ENCODE data around the gene SPATA3. TPM values are rescaled to one million over a fixed set of nuclear protein-coding genes. Genes with fewer than 3 reads are reported as not detected.

The SPATA3 gene
- total RNA-seq, 1 experiment from 2014 or later = not detected

DNA sequence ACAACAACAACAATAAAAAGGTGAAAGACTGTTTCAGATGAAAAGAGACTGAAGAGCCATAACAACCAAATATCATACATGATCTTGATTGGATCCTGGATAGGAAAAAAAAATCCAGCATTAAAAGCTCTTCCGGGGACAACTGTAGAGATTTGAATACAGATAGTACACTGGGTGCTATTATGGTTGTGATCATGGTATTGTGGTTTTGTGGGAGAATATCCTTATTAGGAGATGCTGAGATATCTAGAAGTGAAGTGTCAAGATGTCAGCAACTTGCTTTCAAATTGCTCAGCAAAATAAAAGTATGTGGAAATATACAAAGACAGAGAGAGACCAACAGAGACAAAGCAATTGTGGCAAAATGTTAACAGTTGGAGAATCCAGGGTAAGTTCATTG is 15.5 kb upstream of the SPATA3 start:
- no peaks in the 10 kb centered on the region for H3K9me3 Mint-ChIP-seq (ENCODE audit: low read depth, unreplicated experiment)

DNA sequence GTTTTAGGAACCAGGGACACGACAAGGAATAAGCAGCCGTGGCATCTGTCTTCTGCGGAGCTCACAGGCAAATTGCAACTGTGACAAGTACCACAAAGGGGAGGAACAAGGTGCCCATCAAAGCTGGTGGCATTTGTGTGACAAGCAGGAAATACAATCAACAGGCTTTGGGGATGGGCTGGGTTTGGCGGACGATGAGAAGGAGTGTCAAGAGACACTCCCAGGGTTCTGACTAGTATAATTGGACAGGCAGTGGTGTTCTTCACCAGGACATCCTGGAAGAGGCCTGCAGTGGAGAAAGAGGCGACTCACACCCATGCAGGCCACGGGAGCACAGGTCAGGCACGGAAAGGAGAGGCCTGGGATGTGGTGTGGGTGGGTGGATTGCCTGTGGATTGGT is 14.2 kb upstream of the SPATA3 start:
- CTCF ChIA-PET = interaction anchor here (0.7 kb wide), 1 partner anchor 11 kb away, joined by 3 read pairs; no protein-coding TSS in a partner anchor
- H3K9me3 Mint-ChIP-seq (ENCODE audit: low read depth, unreplicated experiment) = no peaks in the 10 kb centered on the region

More for the DNA sequence above, 15.5 kb upstream of the SPATA3 start:
- CTCF ChIA-PET = no interaction called here
- Mint-ChIP-seq H3K4me1 (ENCODE audit: low read depth, unreplicated experiment) (no peaks in the 10 kb centered on the region), H3K36me3 (ENCODE audit: insufficient read depth, unreplicated experiment) (no peaks in the 10 kb centered on the region), H3K27ac (ENCODE audit: unreplicated experiment) (no peak overlapping the region), H3K4me3 (ENCODE audit: low read depth, unreplicated experiment) (no peak overlapping the region), H3K27me3 (ENCODE audit: unreplicated experiment) (peaks cover 71% of the 10 kb centered on the region)
- no TSS peak for BruUV-seq (replicated peaks)
- no peak for DNase-seq
- intact Hi-C loops (cut with micrococcal nuclease; ENCODE audit: unreplicated experiment) = no loop called here
- TF ChIP-seq, protein P1, sequence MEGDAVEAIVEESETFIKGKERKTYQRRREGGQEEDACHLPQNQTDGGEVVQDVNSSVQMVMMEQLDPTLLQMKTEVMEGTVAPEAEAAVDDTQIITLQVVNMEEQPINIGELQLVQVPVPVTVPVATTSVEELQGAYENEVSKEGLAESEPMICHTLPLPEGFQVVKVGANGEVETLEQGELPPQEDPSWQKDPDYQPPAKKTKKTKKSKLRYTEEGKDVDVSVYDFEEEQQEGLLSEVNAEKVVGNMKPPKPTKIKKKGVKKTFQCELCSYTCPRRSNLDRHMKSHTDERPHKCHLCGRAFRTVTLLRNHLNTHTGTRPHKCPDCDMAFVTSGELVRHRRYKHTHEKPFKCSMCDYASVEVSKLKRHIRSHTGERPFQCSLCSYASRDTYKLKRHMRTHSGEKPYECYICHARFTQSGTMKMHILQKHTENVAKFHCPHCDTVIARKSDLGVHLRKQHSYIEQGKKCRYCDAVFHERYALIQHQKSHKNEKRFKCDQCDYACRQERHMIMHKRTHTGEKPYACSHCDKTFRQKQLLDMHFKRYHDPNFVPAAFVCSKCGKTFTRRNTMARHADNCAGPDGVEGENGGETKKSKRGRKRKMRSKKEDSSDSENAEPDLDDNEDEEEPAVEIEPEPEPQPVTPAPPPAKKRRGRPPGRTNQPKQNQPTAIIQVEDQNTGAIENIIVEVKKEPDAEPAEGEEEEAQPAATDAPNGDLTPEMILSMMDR (IDR thresholded peaks at IDR 0.05; ENCODE audit: unreplicated experiment) = no peak

DNA sequence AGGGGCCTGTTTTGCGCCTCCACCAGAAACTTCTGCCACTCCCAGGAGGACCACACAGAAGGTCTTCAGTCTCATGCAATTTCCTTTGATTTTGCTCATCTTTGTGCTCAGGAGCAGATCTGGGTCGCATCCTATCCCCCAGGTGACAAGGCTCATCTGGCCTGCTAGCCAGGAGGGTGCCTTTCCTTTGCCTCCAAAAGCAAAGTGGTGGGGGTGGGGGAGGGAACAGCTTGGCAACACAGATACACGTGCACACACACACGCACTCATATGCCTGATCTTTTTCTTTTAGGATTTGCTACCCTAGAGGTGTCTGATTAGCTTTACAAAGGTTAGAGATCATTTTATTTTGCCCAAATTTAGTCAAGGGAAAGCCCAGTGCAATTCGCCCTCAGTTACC is 13.8 kb upstream of the SPATA3 start:
- no peak overlapping the region for H3K4me3 Mint-ChIP-seq (ENCODE audit: low read depth, unreplicated experiment)
- H3K27me3 Mint-ChIP-seq (ENCODE audit: unreplicated experiment) = peaks cover 71% of the 10 kb centered on the region
- DNase-seq = no peak
- H3K27ac Mint-ChIP-seq (ENCODE audit: unreplicated experiment) = no peak overlapping the region
- BruUV-seq (replicated peaks) = no TSS peak
- intact Hi-C loops (cut with micrococcal nuclease; ENCODE audit: unreplicated experiment) = no loop called here
- CTCF ChIA-PET = no interaction called here
- TF ChIP-seq, protein P1 (IDR thresholded peaks at IDR 0.05; ENCODE audit: unreplicated experiment) = no peak
- no peaks in the 10 kb centered on the region for H3K9me3 Mint-ChIP-seq (ENCODE audit: low read depth, unreplicated experiment)
- peaks cover 3% of the 10 kb centered on the region for H3K36me3 Mint-ChIP-seq (ENCODE audit: insufficient read depth, unreplicated experiment)
- H3K4me1 Mint-ChIP-seq (ENCODE audit: low read depth, unreplicated experiment) = no peaks in the 10 kb centered on the region

More for the DNA sequence above, 14.2 kb upstream of the SPATA3 start:
- DNase-seq = no peak
- no TSS peak for BruUV-seq (replicated peaks)
- intact Hi-C loops (cut with micrococcal nuclease; ENCODE audit: unreplicated experiment) = no loop called here
- no peaks in the 10 kb centered on the region for H3K36me3 Mint-ChIP-seq (ENCODE audit: insufficient read depth, unreplicated experiment)
- no peaks in the 10 kb centered on the region for H3K4me1 Mint-ChIP-seq (ENCODE audit: low read depth, unreplicated experiment)
- peaks cover 73% of the 10 kb centered on the region for H3K27me3 Mint-ChIP-seq (ENCODE audit: unreplicated experiment)
- TF ChIP-seq, protein P1 (IDR thresholded peaks at IDR 0.05; ENCODE audit: unreplicated experiment) = no peak
- no peak overlapping the region for H3K27ac Mint-ChIP-seq (ENCODE audit: unreplicated experiment)
- no peak overlapping the region for H3K4me3 Mint-ChIP-seq (ENCODE audit: low read depth, unreplicated experiment)

DNA sequence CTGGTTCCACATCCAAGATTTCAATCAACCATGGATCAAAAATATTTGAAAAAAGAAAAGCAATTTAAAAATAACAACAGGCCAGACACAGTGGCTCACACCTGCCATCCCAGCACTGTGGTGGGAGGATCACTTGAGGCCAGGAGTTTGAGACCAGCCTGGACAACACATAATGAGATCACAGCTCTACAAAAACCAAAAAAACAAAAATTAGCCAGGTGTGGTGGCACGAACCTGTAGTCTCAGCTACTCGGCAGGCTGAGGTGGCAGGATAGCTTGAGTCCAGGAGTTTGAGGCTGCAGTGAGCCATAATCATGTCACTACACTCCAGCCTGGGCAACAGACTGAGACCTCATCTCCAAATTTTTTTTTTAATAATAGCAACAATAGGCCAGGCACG is 13.4 kb upstream of the SPATA3 start:
- Mint-ChIP-seq H3K4me3 (ENCODE audit: low read depth, unreplicated experiment) (no peak overlapping the region), H3K27ac (ENCODE audit: unreplicated experiment) (no peak overlapping the region), H3K27me3 (ENCODE audit: unreplicated experiment) (peaks cover 69% of the 10 kb centered on the region), H3K36me3 (ENCODE audit: insufficient read depth, unreplicated experiment) (peaks cover 5% of the 10 kb centered on the region), H3K9me3 (ENCODE audit: low read depth, unreplicated experiment) (no peaks in the 10 kb centered on the region), H3K4me1 (ENCODE audit: low read depth, unreplicated experiment) (no peaks in the 10 kb centered on the region)
- CTCF ChIA-PET = no interaction called here
- DNase-seq = no peak
- TF ChIP-seq, protein P1 (IDR thresholded peaks at IDR 0.05; ENCODE audit: unreplicated experiment) = no peak
- intact Hi-C loops (cut with micrococcal nuclease; ENCODE audit: unreplicated experiment) = no loop called here
- BruUV-seq (replicated peaks) = no TSS peak

Data from Calu3 (cell line).